ENCODE measurements around the gene HSD3B7. TPM values are rescaled to one million over a fixed set of nuclear protein-coding genes. Genes with fewer than 3 reads are reported as not detected.

HSD3B7 gene
- total RNA-seq, 2 experiments from 2014 or later, result 0.45 to 1.3 TPM

DNA sequence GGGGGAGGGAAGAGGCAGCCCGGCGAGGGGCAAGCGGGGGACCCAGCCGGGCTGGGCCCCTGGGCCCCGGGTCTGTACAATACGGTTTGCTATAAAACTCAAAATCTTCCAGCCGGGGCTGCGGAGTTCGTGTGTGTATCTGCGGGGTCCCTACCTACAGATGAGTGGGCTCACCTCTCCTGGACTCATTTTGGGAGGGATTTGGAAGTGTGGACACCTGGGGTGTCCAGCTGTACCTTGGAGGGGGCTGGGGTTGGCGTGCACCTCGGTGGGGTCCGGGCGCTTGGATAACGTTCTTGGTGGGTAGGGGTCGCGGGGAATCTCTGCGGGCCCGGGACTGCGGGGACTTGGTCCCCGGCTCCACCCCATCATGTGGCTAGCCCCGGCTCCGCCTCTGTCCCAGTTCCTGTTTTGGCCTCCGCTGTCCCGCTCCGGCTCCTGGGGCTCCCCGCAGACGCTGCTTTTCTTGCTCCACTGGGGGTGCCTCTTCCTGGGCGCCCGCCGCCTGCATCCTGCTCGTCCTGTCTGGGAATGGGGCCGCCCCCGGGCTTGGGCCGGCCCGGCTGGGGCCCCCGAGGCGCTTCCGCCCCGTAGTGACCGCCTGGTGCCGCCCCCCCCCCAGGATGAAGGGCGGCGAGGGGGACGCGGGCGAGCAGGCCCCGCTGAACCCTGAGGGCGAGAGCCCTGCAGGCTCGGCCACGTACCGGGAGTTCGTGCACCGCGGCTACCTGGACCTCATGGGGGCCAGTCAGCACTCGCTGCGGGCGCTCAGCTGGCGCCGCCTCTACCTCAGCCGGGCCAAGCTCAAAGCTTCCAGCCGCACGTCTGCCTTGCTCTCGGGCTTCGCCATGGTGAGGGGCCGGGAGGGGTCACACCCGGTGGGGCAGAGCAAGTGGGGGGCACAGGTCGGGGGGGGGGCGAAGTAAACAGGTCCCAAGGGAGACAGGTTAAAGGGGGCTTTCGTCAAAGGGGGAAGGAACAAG, 36.0 kb upstream of the HSD3B7 start, which contains the start of gene ORAI3:
TSS of gene ORAI3 (plus strand) at position 402 of the 983 bp plus-strand sequence. CDS start at position 624, 222 bp downstream.
- TF ChIP-seq, protein P1, sequence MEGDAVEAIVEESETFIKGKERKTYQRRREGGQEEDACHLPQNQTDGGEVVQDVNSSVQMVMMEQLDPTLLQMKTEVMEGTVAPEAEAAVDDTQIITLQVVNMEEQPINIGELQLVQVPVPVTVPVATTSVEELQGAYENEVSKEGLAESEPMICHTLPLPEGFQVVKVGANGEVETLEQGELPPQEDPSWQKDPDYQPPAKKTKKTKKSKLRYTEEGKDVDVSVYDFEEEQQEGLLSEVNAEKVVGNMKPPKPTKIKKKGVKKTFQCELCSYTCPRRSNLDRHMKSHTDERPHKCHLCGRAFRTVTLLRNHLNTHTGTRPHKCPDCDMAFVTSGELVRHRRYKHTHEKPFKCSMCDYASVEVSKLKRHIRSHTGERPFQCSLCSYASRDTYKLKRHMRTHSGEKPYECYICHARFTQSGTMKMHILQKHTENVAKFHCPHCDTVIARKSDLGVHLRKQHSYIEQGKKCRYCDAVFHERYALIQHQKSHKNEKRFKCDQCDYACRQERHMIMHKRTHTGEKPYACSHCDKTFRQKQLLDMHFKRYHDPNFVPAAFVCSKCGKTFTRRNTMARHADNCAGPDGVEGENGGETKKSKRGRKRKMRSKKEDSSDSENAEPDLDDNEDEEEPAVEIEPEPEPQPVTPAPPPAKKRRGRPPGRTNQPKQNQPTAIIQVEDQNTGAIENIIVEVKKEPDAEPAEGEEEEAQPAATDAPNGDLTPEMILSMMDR (IDR thresholded peaks at IDR 0.05), result no peak
- no peaks in the 10 kb centered on the region for H3K27me3 Mint-ChIP-seq
- DNase-seq (peak; percentile 57), ATAC-seq (peak; percentile 35)
- intact Hi-C loops (cut with micrococcal nuclease), result no loop called here
- H3K4me3 Mint-ChIP-seq, result peak within 1 kb of the TSS; percentile 90
- H3K9me3 Mint-ChIP-seq, result no peaks in the 10 kb centered on the region
- H3K27ac Mint-ChIP-seq, result peak within 1 kb of the TSS; percentile 84
- ChIA-PET CTCF (interaction anchor here (1.3 to 2.4 kb wide), 5 partner anchors 8 to 194 kb away, joined by 4 to 14 read pairs (median 8); partner anchors contain the start of gene HSD3B7), POLR2A (interaction anchor here (1.0 to 1.9 kb wide), 6 partner anchors 10 to 144 kb away, joined by 3 to 8 read pairs (median 4); partner anchors contain the start of genes ZNF646 and ZNF668)
- H3K36me3 Mint-ChIP-seq (ENCODE audit: low read depth), result peaks cover 13% of the 10 kb centered on the region
- peaks cover 21% of the 10 kb centered on the region for H3K4me1 Mint-ChIP-seq (ENCODE audit: low read depth)

GRCh38 chr16:30949650-30950515, 35.1 kb upstream of the HSD3B7 start:
- Mint-ChIP-seq H3K9me3 (no peaks in the 10 kb centered on the region), H3K36me3 (ENCODE audit: low read depth) (peaks cover 8% of the 10 kb centered on the region), H3K4me3 (peak overlapping the region; percentile 90), H3K27me3 (no peaks in the 10 kb centered on the region), H3K4me1 (ENCODE audit: low read depth) (peaks cover 21% of the 10 kb centered on the region), H3K27ac (peak overlapping the region; percentile 84)
- intact Hi-C loops (cut with micrococcal nuclease), result no loop called here
- TF ChIP-seq, protein P1 (IDR thresholded peaks at IDR 0.05), result no peak
- POLR2A ChIA-PET, result interaction anchor here (1.0 to 2.0 kb wide), 8 partner anchors 8 to 230 kb away, joined by 3 to 8 read pairs (median 4); partner anchors contain the start of genes FUS, ZNF646 and ZNF668
- DNase-seq, result peak; percentile 79
- CTCF ChIA-PET, result interaction anchor here (0.7 to 2.4 kb wide), 6 partner anchors 9 to 193 kb away, joined by 3 to 14 read pairs (median 8); partner anchors contain the start of gene HSD3B7
- ATAC-seq, result peak; percentile 79

DNA sequence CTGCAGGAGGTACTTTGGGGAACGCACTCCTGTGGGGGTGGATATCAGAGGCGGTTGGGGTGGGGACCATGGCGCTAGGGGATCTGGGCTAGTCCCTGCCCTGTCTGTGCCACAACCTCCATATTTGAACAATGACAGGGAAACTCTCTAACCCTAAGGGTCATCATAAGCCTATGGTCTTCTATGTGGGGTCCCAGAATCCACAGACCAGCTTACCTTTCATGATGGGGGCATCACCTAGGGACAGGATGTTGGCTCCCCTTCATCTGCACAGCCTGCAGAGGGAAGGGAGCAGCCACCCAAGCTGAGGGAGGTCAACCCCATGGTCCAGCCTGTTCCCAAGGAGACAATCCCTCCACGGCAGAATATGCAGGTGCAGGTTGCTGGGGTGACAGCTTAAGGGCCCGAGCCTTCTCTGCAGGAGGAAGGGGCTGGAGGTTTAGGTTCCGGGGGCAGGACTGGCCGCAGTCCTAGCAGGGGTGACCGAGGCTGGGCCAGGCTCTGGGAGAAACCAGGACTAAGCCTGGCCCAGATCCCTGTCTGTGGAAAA, 34.4 kb upstream of the HSD3B7 start:
- ChIA-PET POLR2A (interaction anchor here (1.0 to 2.0 kb wide), 5 partner anchors 9 to 230 kb away, joined by 3 to 8 read pairs (median 6); partner anchors contain the start of genes FUS, ZNF646 and ZNF668), CTCF (interaction anchor here (0.7 to 2.4 kb wide), 5 partner anchors 9 to 192 kb away, joined by 3 to 14 read pairs (median 8); no protein-coding TSS in a partner anchor)
- no peak for DNase-seq
- H3K36me3 Mint-ChIP-seq (ENCODE audit: low read depth), result peaks cover 7% of the 10 kb centered on the region
- peak overlapping the region; percentile 90 for H3K4me3 Mint-ChIP-seq
- intact Hi-C loops (cut with micrococcal nuclease), result no loop called here
- H3K4me1 Mint-ChIP-seq (ENCODE audit: low read depth), result peaks cover 21% of the 10 kb centered on the region
- H3K9me3 Mint-ChIP-seq, result no peaks in the 10 kb centered on the region
- H3K27me3 Mint-ChIP-seq, result no peaks in the 10 kb centered on the region
- ATAC-seq, result no peak
- H3K27ac Mint-ChIP-seq, result peak overlapping the region; percentile 84
- TF ChIP-seq, protein P1 (IDR thresholded peaks at IDR 0.05), result no peak

- peaks cover 3% of the 10 kb centered on the region for H3K36me3 Mint-ChIP-seq (ENCODE audit: low read depth)
- ChIA-PET POLR2A (interaction anchor here (1.0 to 2.0 kb wide), 3 partner anchors 9 to 229 kb away, joined by 3 to 7 read pairs (median 6); partner anchors contain the start of gene FUS), CTCF (interaction anchor here (0.6 to 2.4 kb wide), 3 partner anchors 10 to 15 kb away, joined by 3 to 14 read pairs (median 8); no protein-coding TSS in a partner anchor)
- TF ChIP-seq, protein P1 (IDR thresholded peaks at IDR 0.05), result no peak
- no peak overlapping the region for H3K27ac Mint-ChIP-seq
- H3K27me3 Mint-ChIP-seq, result no peaks in the 10 kb centered on the region
- no peak overlapping the region for H3K4me3 Mint-ChIP-seq
- ATAC-seq, result no peak
- DNase-seq, result no peak
- H3K9me3 Mint-ChIP-seq, result no peaks in the 10 kb centered on the region
- H3K4me1 Mint-ChIP-seq (ENCODE audit: low read depth), result peaks cover 25% of the 10 kb centered on the region
- intact Hi-C loops (cut with micrococcal nuclease), result no loop called here
Observed at GRCh38 chr16:30951193-30951592, 33.8 kb upstream of the HSD3B7 start.
